ENCODE results near the gene TSR3. TPM values are rescaled to one million over a fixed set of nuclear protein-coding genes. Genes with fewer than 3 reads are reported as not detected.
A peak's percentile ranks its signal among the peaks of the same experiment; 100 is the strongest.

TSR3 gene
- total and polyA plus RNA-seq, 2 of the 13 experiments (the other 11 are each of a cell fraction or from before 2014, with no cell fraction given), result 24.2 to 51.0 TPM

- TF ChIP-seq THYN1 (CRISPR knock-in tag; IDR thresholded peaks at IDR 0.05; ENCODE audit: borderline replicate concordance, low read depth) (no peak), NAIF1 (CRISPR knock-in tag; IDR thresholded peaks at IDR 0.05; ENCODE audit: borderline replicate concordance) (no peak), KDM5B (CRISPR knock-in tag; IDR thresholded peaks at IDR 0.05; ENCODE audit: borderline replicate concordance) (no peak), ATM (IDR thresholded peaks at IDR 0.05; ENCODE audit: borderline replicate concordance) (no peak), ZNF224 (CRISPR knock-in tag; IDR thresholded peaks at IDR 0.05) (no peak), IKZF4 (CRISPR knock-in tag; IDR thresholded peaks at IDR 0.05; ENCODE audit: borderline replicate concordance, low read depth, not compliant biosample characterization) (peak; percentile 20), ZFY (CRISPR knock-in tag; IDR thresholded peaks at IDR 0.05) (no peak), ZNF737 (CRISPR knock-in tag; IDR thresholded peaks at IDR 0.05; ENCODE audit: borderline replicate concordance) (no peak), CBFB (CRISPR knock-in tag; IDR thresholded peaks at IDR 0.05) (no peak), NFYB (CRISPR knock-in tag; IDR thresholded peaks at IDR 0.05) (no peak), ZNF34 (CRISPR knock-in tag; IDR thresholded peaks at IDR 0.05; ENCODE audit: borderline replicate concordance) (no peak), PLRG1 (conservative IDR thresholded peaks at IDR 0.05) (no peak), FOXA1 (IDR thresholded peaks at IDR 0.05) (no peak), FOXA1 (CRISPR knock-in tag; IDR thresholded peaks at IDR 0.05) (peak; percentile 91), KLF11 (CRISPR knock-in tag; IDR thresholded peaks at IDR 0.05) (no peak), TCF7 (IDR thresholded peaks at IDR 0.05; ENCODE audit: low read depth) (no peak), ZNF749 (CRISPR knock-in tag; IDR thresholded peaks at IDR 0.05; ENCODE audit: borderline replicate concordance) (no peak), ZNF24 (IDR thresholded peaks at IDR 0.05) (no peak), TCF7L2 (IDR thresholded peaks at IDR 0.05; ENCODE audit: low read depth, low read length) (no peak), KLF16 (CRISPR knock-in tag; IDR thresholded peaks at IDR 0.05) (no peak), CREM (IDR thresholded peaks at IDR 0.05) (no peak), CREM (CRISPR knock-in tag; IDR thresholded peaks at IDR 0.05) (no peak), WIZ (CRISPR knock-in tag; IDR thresholded peaks at IDR 0.05) (no peak), MAF1 (CRISPR knock-in tag; IDR thresholded peaks at IDR 0.05; ENCODE audit: borderline replicate concordance) (no peak), NCOA1 (CRISPR knock-in tag; IDR thresholded peaks at IDR 0.05) (no peak), ZNF205 (CRISPR knock-in tag; IDR thresholded peaks at IDR 0.05) (no peak), SNAPC2 (CRISPR knock-in tag; IDR thresholded peaks at IDR 0.05) (no peak), ZZZ3 (CRISPR knock-in tag; IDR thresholded peaks at IDR 0.05; ENCODE audit: borderline replicate concordance) (no peak), ZNF83 (CRISPR knock-in tag; IDR thresholded peaks at IDR 0.05; ENCODE audit: borderline replicate concordance) (no peak), ZSCAN22 (CRISPR knock-in tag; IDR thresholded peaks at IDR 0.05) (no peak), ZNF225 (CRISPR knock-in tag; IDR thresholded peaks at IDR 0.05) (peak; percentile 44)
- TF ChIP-seq, protein P1, sequence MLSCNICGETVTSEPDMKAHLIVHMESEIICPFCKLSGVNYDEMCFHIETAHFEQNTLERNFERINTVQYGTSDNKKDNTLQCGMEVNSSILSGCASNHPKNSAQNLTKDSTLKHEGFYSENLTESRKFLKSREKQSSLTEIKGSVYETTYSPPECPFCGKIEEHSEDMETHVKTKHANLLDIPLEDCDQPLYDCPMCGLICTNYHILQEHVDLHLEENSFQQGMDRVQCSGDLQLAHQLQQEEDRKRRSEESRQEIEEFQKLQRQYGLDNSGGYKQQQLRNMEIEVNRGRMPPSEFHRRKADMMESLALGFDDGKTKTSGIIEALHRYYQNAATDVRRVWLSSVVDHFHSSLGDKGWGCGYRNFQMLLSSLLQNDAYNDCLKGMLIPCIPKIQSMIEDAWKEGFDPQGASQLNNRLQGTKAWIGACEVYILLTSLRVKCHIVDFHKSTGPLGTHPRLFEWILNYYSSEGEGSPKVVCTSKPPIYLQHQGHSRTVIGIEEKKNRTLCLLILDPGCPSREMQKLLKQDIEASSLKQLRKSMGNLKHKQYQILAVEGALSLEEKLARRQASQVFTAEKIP (CRISPR knock-in tag; IDR thresholded peaks at IDR 0.05; ENCODE audit: borderline replicate concordance), result no peak
Observed at GRCh38 chr16:1331712-1332617, 19.7 kb downstream of the TSR3 start (continued).
